NB4 (cell line): Measurements from ENCODE around the gene TRDN.

Source experiments
- DNase-seq: peaks from one replicate; pipeline ENCODE4 v3.0.0; 2010; ENCODE audit warnings: low read depth
- H3K4me3 ChIP-seq: one replicate; pipeline ENCODE4 v1.5.1; 2011; ENCODE audit warnings: mild to moderate bottlenecking, low read depth, low read length, moderate library complexity
- CTCF ChIP-seq: IDR thresholded peaks from one replicate; pipeline ENCODE4 v1.5.1; 2012; ENCODE audit warnings: low read depth, low read length
- MAX ChIP-seq: IDR thresholded peaks from 2 replicates; pipeline ENCODE4 v1.6.1; 2011; ENCODE audit warnings: low read depth, low read length
- MYC ChIP-seq: IDR thresholded peaks from 2 replicates; pipeline ENCODE4 v1.6.1; 2011; ENCODE audit warnings: low read depth, low read length
- POLR2A ChIP-seq: IDR thresholded peaks from 2 replicates; pipeline ENCODE4 v1.6.1; 2011; ENCODE audit warnings: mild to moderate bottlenecking; ENCODE audit not compliant: insufficient read length; ENCODE audit errors: extremely low read depth

The TRDN gene

DNA sequence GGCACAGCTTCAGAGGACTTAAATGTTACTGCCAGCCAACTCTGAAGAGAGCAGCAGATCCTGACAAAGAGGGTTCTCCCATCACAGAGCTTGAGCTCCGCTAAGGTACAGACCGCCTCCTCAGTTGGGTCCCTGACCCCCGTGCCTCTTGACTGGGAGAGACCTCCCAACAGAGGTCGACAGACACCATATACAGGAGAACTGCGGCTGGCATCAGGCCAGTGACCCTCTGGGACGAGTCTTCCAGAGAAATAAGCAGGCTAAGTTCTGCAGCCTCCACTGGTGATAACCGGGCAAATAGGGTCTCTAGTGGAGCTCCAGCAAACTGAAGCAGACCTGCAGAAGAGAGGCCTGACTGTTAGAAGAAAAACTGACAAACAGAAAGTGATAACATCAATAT lies 453.8 kb downstream of the TRDN start:
- no peak for DNase-seq
- no peak for TF ChIP-seq CTCF
- TF ChIP-seq MYC: no peak
- no peak for TF ChIP-seq POLR2A
- TF ChIP-seq MAX: no peak
- no peak overlapping the region for H3K4me3 ChIP-seq

DNA sequence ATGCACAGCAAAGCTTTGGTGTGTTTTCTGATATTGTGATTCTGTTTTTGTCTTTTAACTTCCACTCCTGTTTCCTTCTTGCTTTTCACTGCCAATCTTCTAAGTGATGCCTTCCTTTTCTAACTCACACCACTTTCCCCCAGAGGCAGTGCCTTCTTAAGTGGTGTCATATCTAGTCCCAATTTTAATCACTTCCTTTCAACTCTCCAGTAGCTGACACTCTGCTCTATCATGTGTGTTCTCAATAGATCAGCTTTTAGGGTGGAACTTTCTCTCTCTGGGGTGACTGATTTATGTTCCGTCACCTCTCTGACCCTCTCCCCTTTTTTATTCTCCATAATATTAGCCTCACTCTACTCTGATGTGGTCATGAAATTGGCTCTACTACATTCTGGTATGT lies 460.0 kb downstream of the TRDN start:
- TF ChIP-seq MYC: no peak
- no peak for TF ChIP-seq MAX
- no peak for TF ChIP-seq CTCF
- no peak for TF ChIP-seq POLR2A
- H3K4me3 ChIP-seq: no peak overlapping the region
- DNase-seq: no peak

GRCh38 chr6:123171341-123172115 lies 465.2 kb downstream of the TRDN start:
- no peak for DNase-seq
- TF ChIP-seq POLR2A (no peak), MAX (no peak), CTCF (no peak), MYC (no peak)
- no peak overlapping the region for H3K4me3 ChIP-seq

DNA sequence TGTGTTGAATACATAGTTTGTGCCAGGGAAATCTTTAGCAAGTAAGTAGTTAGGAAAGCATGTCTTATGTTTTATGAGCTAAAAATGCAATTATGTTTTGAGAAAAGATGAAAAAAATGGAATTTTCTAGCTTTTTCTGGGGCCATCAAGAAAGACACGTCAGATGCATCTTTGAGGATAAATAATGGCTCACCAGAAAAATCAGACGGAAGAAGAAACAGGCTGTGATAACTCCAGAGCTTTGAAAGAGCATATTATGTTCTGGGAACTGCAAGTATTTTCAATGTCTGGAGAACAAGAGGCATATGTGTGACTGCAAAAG lies 467.0 kb downstream of the TRDN start:
- TF ChIP-seq MAX: no peak
- no peak for TF ChIP-seq CTCF
- no peak for TF ChIP-seq MYC
- TF ChIP-seq POLR2A: no peak
- H3K4me3 ChIP-seq: no peak overlapping the region
- no peak for DNase-seq

DNA sequence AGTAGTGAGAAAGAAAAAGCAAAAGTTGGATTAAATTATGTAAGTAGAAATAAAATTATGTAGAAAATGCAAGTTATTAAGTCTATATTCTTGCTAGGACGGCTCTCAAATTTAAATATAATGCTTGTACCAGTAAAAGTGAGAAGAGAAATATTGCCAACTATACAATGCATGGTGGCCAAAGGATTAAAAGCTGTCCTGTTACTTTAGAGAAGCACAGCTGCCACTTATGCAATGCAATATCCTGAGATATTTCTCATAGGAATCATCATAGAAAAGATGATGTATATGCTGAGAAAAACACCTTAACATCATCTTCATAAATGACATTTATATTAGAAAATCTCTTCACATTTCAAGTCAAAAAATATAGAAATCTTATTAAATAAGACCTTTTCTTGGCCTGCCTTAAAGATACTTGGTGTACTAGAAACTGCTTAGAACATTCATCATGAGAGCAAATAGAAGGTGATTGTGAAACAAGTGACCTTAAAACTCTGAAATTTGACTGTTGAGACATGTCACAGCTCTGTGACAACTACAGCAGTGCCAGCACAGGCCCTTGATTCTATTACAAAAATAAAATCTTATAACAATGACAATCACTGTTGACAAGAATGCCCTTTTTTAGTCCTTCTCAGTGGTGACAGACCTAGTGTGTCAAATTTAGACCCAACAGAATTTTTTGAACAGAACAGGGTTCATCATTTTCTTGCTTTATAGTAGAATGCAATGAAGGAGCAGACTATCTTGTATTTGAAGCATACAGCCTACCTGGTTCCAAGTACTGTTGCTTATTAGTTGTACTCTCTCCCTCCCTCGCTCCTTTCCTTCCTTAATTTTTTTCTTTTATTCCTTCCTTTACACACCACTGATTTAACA lies 467.6 kb downstream of the TRDN start:
- DNase-seq: no peak
- H3K4me3 ChIP-seq: no peak overlapping the region
- no peak for TF ChIP-seq MYC
- TF ChIP-seq MAX: no peak
- TF ChIP-seq CTCF: no peak
- no peak for TF ChIP-seq POLR2A
